Prostate gland (tissue), 2 donors: ENCODE results near the gene DPH1.

Experiments
- POLR2A ChIP-seq: fragments of 450-650 bp; IDR thresholded peaks from one replicate; pipeline ENCODE4 v1.6.1; 2016; ENCODE audit warnings: antibody characterized with exemption, mild to moderate bottlenecking
- TF ChIP-seq, protein P1 (sequence below), 4 experiments: fragments of 200-600 bp in 2 of 4; fragments of 450-650 bp in 2 of 4; sonication (generic) in 2 of 4; IDR thresholded peaks; 1 replicate in 3 of 4; 2 replicates in 1 of 4; pipeline ENCODE4 v1.5.1; 2016 to 2019; ENCODE audit warnings: antibody characterized with exemption in 4 of 4, mild to moderate bottlenecking in 2 of 4, moderate library complexity in 2 of 4

DNA sequence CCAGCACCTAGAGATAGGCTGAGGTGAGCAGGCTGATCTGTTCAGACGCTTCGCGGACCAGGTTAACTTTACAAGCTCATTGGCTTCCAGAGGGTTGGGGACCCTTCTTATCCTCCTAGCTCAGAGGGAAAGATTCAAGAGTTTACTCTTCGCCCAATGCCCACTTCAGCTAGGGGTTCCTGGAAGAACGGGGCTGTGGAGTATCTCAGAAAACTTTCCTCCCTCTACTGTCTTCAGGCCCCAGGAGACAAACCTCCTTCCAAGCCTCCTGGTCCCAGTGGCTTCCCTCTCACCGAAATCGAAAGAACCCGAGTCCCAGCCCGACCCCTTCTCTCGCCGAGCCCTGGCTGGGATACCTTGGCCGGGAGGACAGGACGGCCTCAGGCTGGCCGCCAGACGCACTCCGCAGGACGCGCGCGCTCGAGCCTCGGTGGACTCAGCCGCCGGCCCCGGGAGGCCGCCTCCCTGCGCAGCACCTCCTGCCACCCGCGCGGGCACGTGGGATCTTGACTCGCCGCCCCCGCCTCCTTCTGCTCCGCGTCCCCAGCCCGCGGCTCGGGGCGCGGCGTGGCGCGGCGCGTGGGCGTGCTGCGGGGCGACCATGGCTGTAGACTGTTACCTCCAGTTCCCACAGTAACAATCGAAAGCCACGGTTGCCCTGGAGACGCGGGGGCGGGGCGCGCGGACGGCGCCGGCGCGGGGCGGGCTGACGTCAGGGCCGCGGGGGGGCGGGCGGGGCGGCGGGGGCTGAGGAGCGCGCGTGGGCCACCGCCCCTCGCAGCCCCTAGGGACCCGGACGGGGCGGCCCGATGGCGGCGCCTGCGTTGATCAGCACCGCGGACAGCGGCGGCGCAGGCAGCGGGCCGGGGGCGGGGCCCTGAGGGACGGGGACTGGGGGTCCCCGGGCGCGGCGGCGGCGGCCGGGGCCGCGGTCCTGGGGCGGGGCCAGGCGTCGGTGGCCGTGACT lies 19.7 kb downstream of the DPH1 start:
- peak; percentile 44 for TF ChIP-seq POLR2A
- TF ChIP-seq, protein P1, sequence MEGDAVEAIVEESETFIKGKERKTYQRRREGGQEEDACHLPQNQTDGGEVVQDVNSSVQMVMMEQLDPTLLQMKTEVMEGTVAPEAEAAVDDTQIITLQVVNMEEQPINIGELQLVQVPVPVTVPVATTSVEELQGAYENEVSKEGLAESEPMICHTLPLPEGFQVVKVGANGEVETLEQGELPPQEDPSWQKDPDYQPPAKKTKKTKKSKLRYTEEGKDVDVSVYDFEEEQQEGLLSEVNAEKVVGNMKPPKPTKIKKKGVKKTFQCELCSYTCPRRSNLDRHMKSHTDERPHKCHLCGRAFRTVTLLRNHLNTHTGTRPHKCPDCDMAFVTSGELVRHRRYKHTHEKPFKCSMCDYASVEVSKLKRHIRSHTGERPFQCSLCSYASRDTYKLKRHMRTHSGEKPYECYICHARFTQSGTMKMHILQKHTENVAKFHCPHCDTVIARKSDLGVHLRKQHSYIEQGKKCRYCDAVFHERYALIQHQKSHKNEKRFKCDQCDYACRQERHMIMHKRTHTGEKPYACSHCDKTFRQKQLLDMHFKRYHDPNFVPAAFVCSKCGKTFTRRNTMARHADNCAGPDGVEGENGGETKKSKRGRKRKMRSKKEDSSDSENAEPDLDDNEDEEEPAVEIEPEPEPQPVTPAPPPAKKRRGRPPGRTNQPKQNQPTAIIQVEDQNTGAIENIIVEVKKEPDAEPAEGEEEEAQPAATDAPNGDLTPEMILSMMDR (IDR thresholded peaks at IDR 0.05) = no peak
